Activated naive CD8-positive, alpha-beta T cell treated with anti-CD3 and anti-CD28 coated beads, Interleukin-2, amount 10 ng/mL, durations not matched to agents 7 days and 5 days (primary cell): ENCODE data around the gene VPS8. TPM values are rescaled to one million over a fixed set of nuclear protein-coding genes. Genes with fewer than 3 reads are reported as not detected.

ENCODE experiments used
- ATAC-seq: fragments of 150-1000 bp; cut with Tn5 transposase; one replicate; pipeline ENCODE4 v1.10.0; 2021; ENCODE audit warnings: low read depth, moderate library complexity
- POLR2A ChIA-PET: fragments of 350-600 bp; sonication (Branson Sonifier 250); formaldehyde crosslinking; loops from one replicate; lab custom pipeline; 2021; ENCODE audit warnings: antibody characterized with exemption; lab: Charles Lee
- DNase-seq: peaks from one replicate; pipeline ENCODE4 v3.0.0; 2021
- H3K27ac Mint-ChIP-seq: one replicate; pipeline ENCODE4 v1.8.0; 2022; ENCODE audit warnings: mild to moderate bottlenecking, mixed read lengths
- H3K27me3 Mint-ChIP-seq: one replicate; pipeline ENCODE4 v1.8.0; 2022; ENCODE audit warnings: mild to moderate bottlenecking, moderate library complexity, mixed read lengths
- H3K36me3 Mint-ChIP-seq: one replicate; pipeline ENCODE4 v1.8.0; 2021; ENCODE audit warnings: mild to moderate bottlenecking, mixed read lengths
- H3K4me1 Mint-ChIP-seq: one replicate; pipeline ENCODE4 v1.8.0; 2021; ENCODE audit warnings: mixed read lengths
- H3K4me3 Mint-ChIP-seq: one replicate; pipeline ENCODE4 v1.8.0; 2022; ENCODE audit warnings: mild to moderate bottlenecking, moderate library complexity, mixed read lengths
- H3K9me3 Mint-ChIP-seq: one replicate; pipeline ENCODE4 v1.8.0; 2021; ENCODE audit warnings: mixed read lengths
- total RNA-seq, 2 experiments: library from RNA; stranded (reverse); gene quantifications; one replicate each; pipeline ENCODE4 v1.2.3, GENCODE V29; 2021

Gene VPS8
- total RNA-seq, 2 experiments from 2014 or later = 56.8 to 59.1 TPM

DNA sequence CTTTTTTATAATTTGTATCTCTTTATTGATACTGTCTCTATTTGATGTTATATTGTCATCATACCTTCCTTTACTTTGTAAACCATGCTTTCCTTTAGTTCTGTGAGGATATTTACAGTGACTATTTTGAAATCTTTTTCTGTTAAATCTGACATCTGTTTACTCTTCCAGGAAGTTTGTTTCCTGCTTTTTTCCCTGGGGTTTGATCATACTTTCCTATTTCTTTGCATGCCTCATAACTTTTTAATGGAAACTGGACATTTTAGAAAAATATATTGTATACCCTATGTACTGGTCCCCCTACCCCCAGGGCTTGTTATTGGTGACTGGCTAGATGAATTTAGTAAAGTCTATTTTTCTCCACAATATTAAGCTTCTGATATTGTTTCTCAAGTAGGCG is 225.8 kb downstream of the VPS8 start:
- POLR2A ChIA-PET = no interaction called here
- Mint-ChIP-seq H3K9me3 (peaks cover 14% of the 10 kb centered on the region), H3K27me3 (no peaks in the 10 kb centered on the region), H3K36me3 (peaks cover 38% of the 10 kb centered on the region), H3K4me3 (no peak overlapping the region), H3K27ac (no peak overlapping the region), H3K4me1 (no peaks in the 10 kb centered on the region)
- no peak for DNase-seq
- ATAC-seq = no peak

DNA sequence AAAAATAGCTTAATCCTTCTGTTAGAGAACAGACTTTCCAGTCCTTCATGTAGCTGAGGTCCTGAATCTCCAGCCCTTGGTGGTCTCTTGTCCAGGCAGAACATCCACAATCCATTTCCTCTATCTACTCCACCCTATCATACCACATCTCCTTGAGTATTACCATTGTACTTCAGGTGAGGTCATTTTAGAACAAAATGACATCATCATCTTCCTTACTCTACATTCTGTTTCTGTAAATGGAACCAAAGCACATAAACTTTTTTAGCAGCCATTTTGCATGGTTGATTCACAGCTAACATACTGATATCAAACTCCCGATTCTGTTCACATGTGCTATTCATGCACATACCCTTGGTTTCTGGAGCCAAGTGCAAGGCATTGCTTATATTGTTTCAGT is 228.5 kb downstream of the VPS8 start:
- DNase-seq (no peak), ATAC-seq (no peak)
- POLR2A ChIA-PET = no interaction called here
- Mint-ChIP-seq H3K4me3 (no peak overlapping the region), H3K9me3 (peaks cover 12% of the 10 kb centered on the region), H3K4me1 (no peaks in the 10 kb centered on the region), H3K27ac (no peak overlapping the region), H3K36me3 (peaks cover 24% of the 10 kb centered on the region), H3K27me3 (no peaks in the 10 kb centered on the region)

DNA sequence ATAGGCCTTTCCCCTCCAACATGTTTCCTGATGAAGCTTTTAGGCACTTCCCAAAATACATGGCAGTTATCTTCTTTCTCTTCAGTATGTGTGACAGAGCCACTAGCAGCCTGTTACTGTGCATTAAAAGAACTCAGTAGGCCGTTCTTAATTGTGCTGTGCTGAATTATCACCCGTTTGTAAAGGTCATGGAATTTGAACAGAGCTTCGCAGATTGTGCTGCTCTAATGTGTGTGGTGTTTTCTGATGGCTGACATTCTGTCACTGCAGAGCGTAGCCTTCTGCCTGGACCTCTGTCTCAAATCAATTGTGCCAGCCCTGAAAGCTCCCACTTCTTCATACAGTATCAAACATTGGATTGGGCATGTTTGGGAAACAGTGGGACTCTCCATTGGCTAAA is 229.6 kb downstream of the VPS8 start:
- POLR2A ChIA-PET = no interaction called here
- H3K27me3 Mint-ChIP-seq = no peaks in the 10 kb centered on the region

DNA sequence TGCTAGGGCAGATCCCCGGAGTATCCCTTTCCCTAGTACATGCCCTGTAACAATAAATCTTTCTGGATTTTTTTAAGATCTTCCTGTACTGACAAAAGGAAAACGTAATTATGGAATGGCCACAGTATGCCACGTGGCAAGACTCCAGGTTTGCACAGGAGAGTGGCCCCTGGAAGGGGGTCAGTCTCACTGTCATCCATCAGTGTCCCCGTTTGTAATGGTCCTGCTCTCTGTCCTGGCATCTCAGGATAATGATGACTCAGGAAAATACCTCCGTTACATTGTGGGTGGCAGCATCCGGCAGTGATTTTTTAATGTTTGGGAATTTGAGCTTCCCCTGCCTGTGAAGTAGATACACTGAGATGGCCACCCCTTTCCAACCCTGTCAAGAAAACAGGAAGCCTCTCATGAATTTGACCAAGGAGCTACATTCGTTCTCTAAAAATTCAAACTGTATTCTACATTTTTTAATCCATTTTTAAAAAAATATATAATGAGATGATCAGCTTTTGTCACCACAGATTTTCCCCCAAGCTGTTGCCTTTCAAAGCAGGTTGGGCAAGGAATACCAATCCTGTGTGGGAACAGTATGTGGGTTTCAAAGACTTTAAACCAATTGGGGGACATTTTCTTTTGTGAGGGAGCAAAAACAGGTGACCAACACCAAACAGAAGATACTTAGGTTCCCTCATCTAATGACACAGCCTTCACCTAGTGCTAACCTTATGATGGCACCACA is 230.5 kb downstream of the VPS8 start:
- POLR2A ChIA-PET = no interaction called here
- Mint-ChIP-seq H3K4me3 (no peak overlapping the region), H3K36me3 (peaks cover 19% of the 10 kb centered on the region), H3K4me1 (no peaks in the 10 kb centered on the region), H3K27me3 (no peaks in the 10 kb centered on the region), H3K27ac (no peak overlapping the region), H3K9me3 (peaks cover 4% of the 10 kb centered on the region)
- DNase-seq = no peak
- ATAC-seq = no peak

More for the DNA sequence above, 229.6 kb downstream of the VPS8 start:
- Mint-ChIP-seq H3K4me1 (no peaks in the 10 kb centered on the region), H3K27ac (no peak overlapping the region), H3K36me3 (peaks cover 19% of the 10 kb centered on the region), H3K4me3 (no peak overlapping the region), H3K9me3 (peaks cover 7% of the 10 kb centered on the region)
- ATAC-seq (no peak), DNase-seq (no peak)

DNA sequence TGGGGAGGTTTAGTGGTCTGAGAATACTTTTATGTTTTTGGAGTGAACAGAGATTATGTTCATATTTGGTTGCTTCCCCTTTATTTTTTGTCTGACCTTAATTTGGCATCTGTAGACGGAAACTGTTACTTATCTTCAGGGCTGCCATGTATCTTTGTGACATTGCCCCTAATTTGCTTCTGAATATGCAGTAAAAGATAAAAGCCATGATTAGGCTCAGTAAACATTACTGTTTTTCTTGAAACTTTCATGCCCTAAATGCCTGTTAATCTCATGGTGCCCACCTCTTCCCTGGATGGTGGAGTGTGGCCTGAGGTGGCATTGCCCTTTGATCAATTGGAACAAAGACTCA is 234.2 kb downstream of the VPS8 start:
- H3K36me3 Mint-ChIP-seq = peaks cover 29% of the 10 kb centered on the region

DNA sequence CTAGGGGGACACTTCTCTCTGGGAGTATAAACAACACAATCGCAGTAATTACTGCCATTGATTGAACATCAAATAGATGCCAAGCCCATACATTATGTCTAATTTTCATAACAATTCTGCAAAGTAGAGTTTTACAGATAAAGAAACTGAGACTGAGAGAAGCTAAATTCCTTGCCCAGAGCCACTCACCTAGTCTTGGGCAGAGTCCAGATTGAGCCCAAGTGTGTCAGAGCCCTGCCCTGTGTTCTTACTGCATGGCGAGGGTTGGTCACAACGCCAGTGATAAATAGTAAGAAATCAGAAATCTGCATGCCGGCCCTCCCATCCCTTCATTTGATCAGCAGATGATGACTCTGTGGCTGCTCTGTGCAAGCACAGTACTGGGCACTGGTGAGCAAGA is 234.6 kb downstream of the VPS8 start:
- Mint-ChIP-seq H3K36me3 (peaks cover 33% of the 10 kb centered on the region), H3K27ac (no peak overlapping the region), H3K9me3 (no peaks in the 10 kb centered on the region), H3K4me3 (no peak overlapping the region), H3K27me3 (no peaks in the 10 kb centered on the region), H3K4me1 (no peaks in the 10 kb centered on the region)
- DNase-seq (no peak), ATAC-seq (no peak)
- POLR2A ChIA-PET = no interaction called here

More for the DNA sequence above, 234.2 kb downstream of the VPS8 start:
- H3K27ac Mint-ChIP-seq = no peak overlapping the region
- POLR2A ChIA-PET = no interaction called here
- no peak overlapping the region for H3K4me3 Mint-ChIP-seq
- ATAC-seq (no peak), DNase-seq (no peak)
- no peaks in the 10 kb centered on the region for H3K4me1 Mint-ChIP-seq
- no peaks in the 10 kb centered on the region for H3K27me3 Mint-ChIP-seq
- H3K9me3 Mint-ChIP-seq = no peaks in the 10 kb centered on the region

DNA sequence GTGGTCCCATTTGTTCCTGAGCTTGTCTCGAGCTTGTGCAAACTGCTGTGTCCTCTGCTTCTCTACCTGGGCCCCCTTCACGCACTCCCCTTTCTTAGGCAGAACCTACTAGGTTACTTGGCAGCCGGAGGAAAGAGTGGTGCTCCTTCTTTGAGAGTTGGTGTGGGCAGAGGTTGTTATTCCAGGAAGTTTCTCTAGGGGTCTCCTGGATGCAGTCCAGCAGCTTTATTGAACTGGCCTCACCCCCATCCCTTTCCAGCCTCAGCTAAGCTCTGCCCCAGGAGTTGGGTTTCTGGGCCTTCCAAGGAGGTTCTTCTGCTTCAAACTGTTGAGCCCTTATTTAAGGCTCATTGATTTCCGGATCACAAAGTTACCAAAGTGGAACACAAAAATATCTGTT is 237.7 kb downstream of the VPS8 start:
- POLR2A ChIA-PET = no interaction called here
- DNase-seq = no peak
- H3K4me3 Mint-ChIP-seq = no peak overlapping the region
- no peaks in the 10 kb centered on the region for H3K9me3 Mint-ChIP-seq
- no peak for ATAC-seq
- H3K36me3 Mint-ChIP-seq = peaks cover 63% of the 10 kb centered on the region
- no peaks in the 10 kb centered on the region for H3K4me1 Mint-ChIP-seq
- no peak overlapping the region for H3K27ac Mint-ChIP-seq
- no peaks in the 10 kb centered on the region for H3K27me3 Mint-ChIP-seq

DNA sequence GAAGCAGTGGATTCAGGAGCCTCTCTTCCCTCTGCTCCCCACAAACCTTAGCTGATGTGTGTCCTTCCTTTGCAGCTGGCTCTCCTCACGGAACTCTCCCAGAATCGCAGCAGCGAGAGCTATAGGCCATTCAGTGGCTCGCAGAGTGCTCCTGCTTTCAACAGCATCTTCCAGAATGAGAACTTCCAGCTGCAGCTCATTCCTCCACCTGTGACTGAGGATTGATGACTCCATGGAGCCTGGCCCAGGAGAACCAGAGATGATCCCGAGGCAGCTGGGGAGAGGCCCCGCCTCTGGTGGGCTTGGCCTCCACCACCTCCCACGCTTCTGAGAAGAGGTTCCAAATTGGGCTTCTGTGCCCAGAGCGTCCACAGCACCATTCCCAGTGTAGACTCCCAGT is 239.8 kb downstream of the VPS8 start:
- Mint-ChIP-seq H3K4me3 (no peak overlapping the region), H3K9me3 (peaks cover 4% of the 10 kb centered on the region), H3K36me3 (peaks cover 71% of the 10 kb centered on the region), H3K4me1 (no peaks in the 10 kb centered on the region), H3K27ac (no peak overlapping the region), H3K27me3 (no peaks in the 10 kb centered on the region)
- no peak for ATAC-seq
- DNase-seq = no peak
- POLR2A ChIA-PET = no interaction called here

DNA sequence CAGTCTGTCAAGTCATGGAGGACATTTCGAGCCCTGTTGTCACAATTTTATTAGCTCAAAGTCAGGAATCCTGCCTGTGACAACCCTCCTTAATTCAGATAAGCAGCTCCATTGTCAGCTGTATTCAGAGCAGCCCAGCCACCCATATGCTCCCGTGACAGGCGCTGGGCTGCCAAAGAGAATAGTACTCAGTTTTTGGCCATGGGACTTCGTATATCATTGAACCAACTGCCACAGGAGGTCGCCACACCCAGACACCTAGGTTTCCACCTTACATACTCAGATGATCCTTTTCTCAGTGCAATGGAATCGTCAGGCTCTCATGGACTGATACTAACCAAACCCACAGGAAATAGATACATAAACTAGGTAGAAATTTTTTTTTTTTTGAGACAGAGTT is 240.7 kb downstream of the VPS8 start:
- H3K9me3 Mint-ChIP-seq = peaks cover 8% of the 10 kb centered on the region
- POLR2A ChIA-PET = no interaction called here
- no peak for ATAC-seq

DNA sequence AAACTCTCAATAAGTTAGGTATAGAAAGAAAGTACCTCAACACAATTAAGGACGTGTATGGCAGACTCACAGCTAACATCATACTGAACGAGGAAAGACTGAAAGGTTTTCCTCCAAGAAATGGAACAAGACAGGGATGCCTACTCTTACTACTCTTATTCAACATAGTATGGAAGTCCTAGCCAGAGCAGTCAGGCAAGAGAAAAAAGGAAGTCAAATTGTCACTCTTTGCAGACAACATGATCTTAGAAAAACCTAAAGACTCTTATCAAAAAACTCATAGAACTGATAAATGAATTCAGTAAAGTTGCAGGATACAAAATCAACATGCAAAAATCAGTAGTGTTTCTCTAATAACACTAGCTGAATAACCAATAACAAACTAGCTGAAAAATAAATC is 244.9 kb downstream of the VPS8 start:
- DNase-seq = no peak
- Mint-ChIP-seq H3K27ac (no peak overlapping the region), H3K4me3 (no peak overlapping the region), H3K9me3 (peaks cover 19% of the 10 kb centered on the region), H3K27me3 (peaks cover 2% of the 10 kb centered on the region), H3K4me1 (no peaks in the 10 kb centered on the region), H3K36me3 (peaks cover 36% of the 10 kb centered on the region)
- POLR2A ChIA-PET = no interaction called here
- ATAC-seq = no peak

More for the DNA sequence above, 240.7 kb downstream of the VPS8 start:
- no peak for DNase-seq
- Mint-ChIP-seq H3K27ac (no peak overlapping the region), H3K27me3 (no peaks in the 10 kb centered on the region), H3K4me3 (no peak overlapping the region), H3K36me3 (peaks cover 67% of the 10 kb centered on the region), H3K4me1 (no peaks in the 10 kb centered on the region)

DNA sequence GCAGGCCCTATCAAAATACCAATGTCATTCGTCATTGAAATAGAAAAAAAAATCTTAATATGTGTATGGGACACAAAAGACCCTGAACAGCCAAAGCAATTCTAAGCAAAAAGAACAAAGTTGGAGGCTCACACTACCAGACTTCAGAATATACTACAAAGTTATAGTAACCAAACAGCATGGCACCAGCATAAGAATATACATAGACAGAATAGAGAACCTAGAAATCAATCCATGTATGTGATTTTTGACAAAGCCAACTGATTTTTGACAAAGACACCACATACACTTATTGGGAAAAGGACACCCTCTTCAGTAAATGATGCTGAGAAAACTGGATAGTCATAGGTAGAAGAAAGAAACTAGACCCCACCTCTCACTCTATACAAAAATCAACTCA is 245.9 kb downstream of the VPS8 start:
- H3K36me3 Mint-ChIP-seq = peaks cover 26% of the 10 kb centered on the region
- H3K27me3 Mint-ChIP-seq = peaks cover 2% of the 10 kb centered on the region
- peaks cover 19% of the 10 kb centered on the region for H3K9me3 Mint-ChIP-seq
- H3K4me1 Mint-ChIP-seq = no peaks in the 10 kb centered on the region
- ATAC-seq = no peak
- DNase-seq = no peak
- H3K4me3 Mint-ChIP-seq = no peak overlapping the region
- POLR2A ChIA-PET = no interaction called here
- H3K27ac Mint-ChIP-seq = no peak overlapping the region

DNA sequence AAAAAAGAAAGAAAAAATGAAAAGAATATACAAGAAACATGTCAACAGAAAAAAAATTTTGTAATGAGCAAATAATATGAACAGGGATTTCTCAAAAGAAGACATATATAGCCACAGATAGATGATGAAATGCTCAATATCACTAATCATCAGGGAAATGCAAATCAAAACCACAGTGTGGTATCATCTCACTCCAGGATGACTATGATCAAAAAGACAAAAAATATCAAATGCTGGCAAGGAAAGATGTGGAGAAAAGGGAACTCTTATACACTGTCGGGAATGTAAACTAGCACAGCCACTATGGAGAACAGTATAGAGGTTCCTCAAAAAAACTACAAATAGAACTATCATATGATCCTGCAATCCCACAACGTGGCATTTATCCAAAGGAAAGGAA is 246.8 kb downstream of the VPS8 start:
- no peak for ATAC-seq
- peaks cover 2% of the 10 kb centered on the region for H3K27me3 Mint-ChIP-seq
- DNase-seq = no peak
- POLR2A ChIA-PET = no interaction called here
- no peaks in the 10 kb centered on the region for H3K4me1 Mint-ChIP-seq
- H3K36me3 Mint-ChIP-seq = peaks cover 17% of the 10 kb centered on the region
- peaks cover 19% of the 10 kb centered on the region for H3K9me3 Mint-ChIP-seq
- no peak overlapping the region for H3K27ac Mint-ChIP-seq
- no peak overlapping the region for H3K4me3 Mint-ChIP-seq

DNA sequence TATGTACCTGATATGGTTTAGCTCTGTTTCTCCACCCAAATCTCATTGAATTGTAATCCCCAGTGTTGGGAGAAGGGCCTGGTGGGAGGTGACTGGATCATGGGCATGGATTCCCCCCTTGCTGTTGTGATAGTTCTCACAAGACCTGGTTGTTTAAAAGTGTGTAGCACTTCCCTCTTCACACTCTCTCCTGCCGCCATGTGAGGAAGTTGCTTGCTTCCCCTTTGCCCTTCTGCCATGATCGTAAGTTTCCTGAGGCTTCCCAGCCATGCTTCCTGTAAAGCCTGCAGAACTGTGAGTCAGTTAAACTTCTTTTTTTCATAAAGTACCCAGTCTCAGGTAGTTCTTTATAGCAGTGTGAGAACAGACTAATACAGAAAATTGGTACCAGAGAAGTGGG is 247.8 kb downstream of the VPS8 start:
- Mint-ChIP-seq H3K4me1 (no peaks in the 10 kb centered on the region), H3K27ac (no peak overlapping the region), H3K9me3 (peaks cover 20% of the 10 kb centered on the region), H3K27me3 (peaks cover 2% of the 10 kb centered on the region), H3K4me3 (no peak overlapping the region), H3K36me3 (peaks cover 8% of the 10 kb centered on the region)
- POLR2A ChIA-PET = no interaction called here
- no peak for ATAC-seq
- DNase-seq = no peak

DNA sequence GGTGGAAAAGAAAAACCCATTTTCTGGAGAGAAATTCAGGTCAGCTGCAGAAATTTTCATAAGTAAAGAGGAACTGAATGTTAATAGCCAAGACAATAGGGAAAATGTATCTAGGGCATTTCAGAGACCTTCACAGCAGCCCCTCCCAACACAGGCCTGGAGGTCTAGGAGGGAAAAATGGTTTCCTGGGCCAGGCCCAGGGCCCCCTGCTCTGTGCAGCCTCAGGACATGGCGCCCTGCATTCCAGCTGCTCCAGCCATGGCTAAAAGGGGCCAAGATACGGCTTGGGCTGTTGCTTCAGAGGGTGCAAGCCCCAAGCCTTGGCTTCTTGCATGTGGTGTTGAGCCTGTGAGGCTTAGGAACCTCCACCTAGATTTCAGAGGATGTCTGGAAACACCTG is 248.7 kb downstream of the VPS8 start:
- no peak overlapping the region for H3K4me3 Mint-ChIP-seq
- H3K36me3 Mint-ChIP-seq = peaks cover 5% of the 10 kb centered on the region
- no peak for ATAC-seq
- H3K9me3 Mint-ChIP-seq = peaks cover 19% of the 10 kb centered on the region
- POLR2A ChIA-PET = no interaction called here
- DNase-seq = no peak
- H3K27ac Mint-ChIP-seq = no peak overlapping the region
- H3K27me3 Mint-ChIP-seq = peaks cover 2% of the 10 kb centered on the region
- H3K4me1 Mint-ChIP-seq = no peaks in the 10 kb centered on the region
